Myocyte (in vitro differentiated cells): Measurements from ENCODE around the gene SLC43A1. TPM values are rescaled to one million over a fixed set of nuclear protein-coding genes. Genes with fewer than 3 reads are reported as not detected.

Experiments
- DNase-seq: peaks from one replicate; pipeline ENCODE4 v3.0.0-alpha.2; 2012; ENCODE audit warnings: low read depth
- total RNA-seq: library from RNA; depleted of rRNA; stranded (reverse); fragments of >200 nt; gene quantifications from 2 replicates; pipeline ENCODE4 v1.2.3, GENCODE V29; 2014

SLC43A1 gene
- total RNA-seq, 1 donor from 2014 or later: 9.1 TPM

DNA sequence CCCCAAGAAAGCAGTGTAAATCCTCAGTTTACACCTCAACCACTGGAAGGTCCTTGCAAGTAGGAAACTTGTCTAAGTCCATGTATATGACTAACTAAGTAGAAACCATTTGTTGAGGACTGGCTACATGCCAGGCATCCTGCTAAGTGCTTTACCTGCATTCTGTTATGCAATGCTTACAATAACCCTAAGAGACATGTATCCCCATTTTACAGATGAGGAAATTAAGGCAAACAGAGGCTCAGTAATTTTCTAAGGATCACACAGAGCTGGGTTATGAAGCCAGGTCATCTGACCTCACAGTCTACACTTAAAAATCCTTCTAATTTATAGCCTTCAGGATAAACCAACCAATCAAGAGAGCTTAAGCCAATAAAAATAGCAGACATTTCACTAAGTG is 13.5 kb upstream of the SLC43A1 start:
- no peak for DNase-seq

DNA sequence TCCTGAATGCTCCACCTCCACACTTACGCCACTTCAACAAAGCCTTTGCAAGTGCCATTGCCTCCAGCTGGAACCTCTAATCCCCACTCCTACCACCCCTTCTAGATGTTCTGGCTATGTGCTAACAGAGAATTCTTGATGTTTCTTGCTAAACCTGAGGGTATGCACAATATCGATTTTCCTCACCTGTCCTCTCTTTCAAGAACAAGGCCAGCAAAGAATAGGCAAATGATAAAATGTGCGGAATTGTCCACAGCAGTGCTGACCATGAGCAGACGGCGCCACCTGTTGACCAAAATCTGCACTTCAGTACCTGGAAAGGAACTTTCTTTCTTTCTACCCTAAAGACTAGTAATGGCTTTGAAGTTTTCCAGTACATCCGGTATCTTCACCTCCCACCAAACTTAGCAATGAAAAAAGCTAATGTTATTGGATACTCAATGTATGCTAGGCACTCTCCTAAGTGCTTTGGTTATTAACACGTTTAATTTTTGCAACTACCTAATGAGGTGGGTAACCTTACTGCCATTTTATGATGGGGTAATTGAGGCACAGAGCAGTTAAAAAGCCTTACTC is 11.6 kb upstream of the SLC43A1 start:
- peak; percentile 67 for DNase-seq

DNA sequence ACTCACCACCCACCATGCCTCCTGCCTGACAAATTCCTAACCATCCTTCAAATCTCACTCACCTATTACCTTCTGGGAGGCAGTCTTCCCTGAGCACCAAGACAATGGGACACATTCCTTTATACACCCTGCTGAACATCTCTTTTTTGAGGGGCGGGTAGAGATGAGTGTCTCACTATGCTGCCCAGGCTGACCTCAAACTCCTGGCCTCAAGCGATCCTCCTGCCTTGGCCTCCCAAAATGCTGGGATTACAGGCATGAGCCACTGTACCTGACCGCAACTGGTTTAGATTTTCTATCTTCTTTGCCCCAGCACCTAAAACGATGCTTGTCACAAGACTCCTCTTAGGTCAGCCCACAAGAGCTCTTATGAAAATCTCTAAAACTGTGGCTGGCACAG is 7.9 kb upstream of the SLC43A1 start:
- no peak for DNase-seq

DNA sequence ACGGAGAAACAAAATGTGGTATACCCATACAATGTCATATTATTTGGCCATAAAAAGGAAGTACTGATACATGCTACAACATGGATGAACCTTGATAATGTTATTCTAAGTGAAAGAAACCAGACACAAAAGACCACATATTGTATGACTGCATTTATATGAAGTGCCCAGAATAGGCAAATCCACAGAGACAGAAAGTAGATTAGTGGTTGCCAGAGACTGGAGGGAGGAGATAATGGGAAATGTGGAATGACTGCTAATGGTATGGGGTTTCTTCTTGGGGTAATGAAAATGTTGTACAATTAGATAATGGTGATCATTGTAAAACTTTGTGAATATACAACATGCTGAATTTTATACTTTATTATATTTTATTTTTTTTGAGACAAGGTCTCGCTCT is 5.6 kb upstream of the SLC43A1 start:
- no peak for DNase-seq

DNA sequence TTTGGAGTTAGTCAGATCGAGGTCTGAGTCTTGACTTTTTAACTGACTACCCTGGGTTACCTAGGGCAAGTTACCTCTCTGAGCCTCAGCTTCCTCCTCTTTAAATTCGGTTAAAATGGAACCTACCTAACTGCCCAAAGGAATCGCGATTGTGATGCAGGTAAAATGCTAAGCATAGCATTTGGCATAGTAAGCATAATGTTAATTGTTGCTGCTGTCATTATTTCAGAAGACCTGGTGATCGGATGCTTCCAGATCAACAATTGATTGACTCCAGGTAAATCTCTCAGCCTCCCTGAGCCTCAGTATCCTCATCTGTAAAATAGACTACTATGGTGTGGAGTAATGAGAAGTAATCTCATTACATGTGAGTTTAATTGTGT is 550 bp upstream of the SLC43A1 start:
- no peak for DNase-seq

DNA sequence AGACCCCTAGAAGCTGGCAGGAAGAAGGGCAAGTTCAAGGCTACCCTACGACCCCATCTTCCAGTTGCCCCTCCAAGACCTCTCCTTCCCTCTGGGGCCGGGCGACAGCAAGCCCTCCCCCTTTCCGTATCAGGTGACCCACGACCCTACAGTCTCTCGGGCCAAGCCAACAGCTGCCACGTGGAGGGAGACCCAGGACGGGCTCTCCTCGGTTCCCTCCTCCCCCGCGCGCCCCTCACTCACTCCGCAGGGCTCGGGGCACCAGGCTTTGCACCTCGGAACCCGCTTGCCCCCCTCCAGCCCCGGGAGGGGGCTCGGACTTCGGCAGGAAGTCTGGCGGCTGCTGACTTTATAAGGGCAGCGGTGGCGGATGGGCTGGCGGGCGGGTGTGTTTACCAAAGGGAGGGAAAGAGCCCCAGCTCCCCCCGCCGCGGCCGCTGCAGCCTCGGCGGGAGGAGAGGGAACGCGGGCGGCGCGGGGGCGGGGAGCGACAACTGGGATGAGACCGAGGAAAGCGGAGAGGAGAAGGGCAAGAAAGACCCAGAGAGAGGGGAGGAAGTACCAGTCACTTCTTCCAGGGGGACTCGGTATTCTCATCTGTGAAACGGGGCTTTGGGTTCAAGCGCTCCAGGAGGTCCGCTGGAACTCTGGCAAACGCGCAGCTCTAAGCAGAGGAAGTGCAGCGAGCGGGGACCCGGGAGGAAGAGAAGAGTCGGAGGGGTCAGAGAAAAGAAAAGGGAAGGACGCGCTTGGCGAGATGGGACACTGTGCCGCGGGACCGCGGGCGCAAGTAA is 767 bp downstream of the SLC43A1 start:
- peak; percentile 47 for DNase-seq

DNA sequence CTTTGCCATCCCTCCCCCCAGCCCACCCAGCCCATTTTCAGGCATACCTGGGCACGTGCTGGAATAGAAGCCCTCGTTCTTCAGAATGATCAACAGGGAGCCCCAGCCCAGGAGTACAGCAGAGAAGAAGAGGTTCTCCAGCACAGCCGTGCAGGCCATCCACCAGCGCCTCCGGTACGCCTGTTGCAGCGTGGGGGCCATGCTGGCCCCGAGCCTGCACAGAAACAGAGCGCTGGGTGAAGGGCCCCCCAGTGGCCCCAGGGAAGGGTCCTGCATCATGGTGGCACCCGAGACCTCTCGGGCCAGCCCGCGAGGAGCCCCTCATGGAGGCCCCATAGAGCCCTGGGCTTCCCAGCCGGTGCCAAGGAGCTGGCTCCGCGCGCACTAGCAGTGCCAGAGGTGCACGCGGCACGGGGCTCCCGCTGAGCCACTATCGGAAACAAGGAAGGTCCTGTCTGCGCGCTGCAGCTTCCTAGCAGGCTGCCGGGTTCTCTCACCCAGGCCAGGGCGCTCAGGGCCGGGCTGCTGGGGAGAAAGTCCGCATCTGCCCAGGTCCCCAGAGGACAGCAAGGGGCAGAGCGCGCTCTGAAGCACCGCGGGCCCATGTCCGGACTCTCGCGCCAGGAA is 1.5 kb downstream of the SLC43A1 start:
- no peak for DNase-seq

DNA sequence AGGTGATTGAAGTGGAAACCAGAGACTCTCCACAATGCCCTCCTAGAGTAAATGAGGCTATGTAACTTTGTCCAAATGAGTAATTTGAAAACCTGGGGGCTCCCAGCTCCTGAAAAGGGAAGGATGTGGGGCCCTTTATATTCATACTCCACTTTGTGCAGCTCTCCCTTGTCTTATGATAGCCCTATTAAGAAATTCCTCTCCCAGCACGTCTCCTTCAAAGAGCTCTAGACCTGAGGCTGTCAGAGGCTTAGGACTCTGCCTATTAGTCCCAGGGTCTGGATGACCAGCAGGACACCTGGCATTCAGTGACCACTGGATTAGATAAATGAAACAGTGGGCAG is 2.1 kb downstream of the SLC43A1 start:
- DNase-seq: no peak

DNA sequence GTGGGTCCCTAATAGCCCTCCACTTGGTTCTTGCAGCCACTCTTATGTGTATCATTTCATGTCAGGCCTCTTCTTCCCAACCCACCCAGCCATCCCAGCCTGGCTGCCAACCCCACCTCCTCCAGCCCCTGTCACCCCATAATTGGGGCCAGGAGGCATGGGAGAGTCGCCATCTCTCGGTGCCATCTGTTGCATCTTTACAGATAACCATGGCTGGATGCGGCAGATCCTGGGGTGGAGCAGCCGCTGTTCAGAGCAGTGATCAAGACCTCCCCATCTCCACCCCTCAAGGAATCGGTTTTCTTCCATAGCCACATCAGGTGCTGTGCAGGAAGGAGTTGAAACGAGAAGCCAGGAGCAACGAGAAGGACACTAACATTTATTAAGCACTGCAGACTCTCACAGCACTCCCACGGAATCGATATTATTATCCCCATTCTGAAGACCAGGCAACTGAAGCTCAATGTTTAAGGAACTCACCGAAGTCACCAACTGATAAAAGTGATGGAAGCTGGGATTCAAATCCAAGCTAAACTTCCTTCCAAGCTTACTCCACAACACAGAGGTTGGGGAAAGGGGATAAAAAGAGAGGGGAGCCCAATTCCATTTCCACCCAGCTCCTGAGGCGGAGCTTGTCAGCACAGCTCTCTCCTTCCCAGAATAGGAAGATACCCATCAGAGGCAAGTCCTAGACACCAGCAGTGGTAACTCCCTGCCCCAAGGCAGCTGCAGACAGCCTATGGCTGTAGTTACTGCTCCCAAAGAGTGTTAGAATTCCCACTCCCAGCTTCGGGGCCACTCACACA is 2.7 kb downstream of the SLC43A1 start:
- DNase-seq: no peak

DNA sequence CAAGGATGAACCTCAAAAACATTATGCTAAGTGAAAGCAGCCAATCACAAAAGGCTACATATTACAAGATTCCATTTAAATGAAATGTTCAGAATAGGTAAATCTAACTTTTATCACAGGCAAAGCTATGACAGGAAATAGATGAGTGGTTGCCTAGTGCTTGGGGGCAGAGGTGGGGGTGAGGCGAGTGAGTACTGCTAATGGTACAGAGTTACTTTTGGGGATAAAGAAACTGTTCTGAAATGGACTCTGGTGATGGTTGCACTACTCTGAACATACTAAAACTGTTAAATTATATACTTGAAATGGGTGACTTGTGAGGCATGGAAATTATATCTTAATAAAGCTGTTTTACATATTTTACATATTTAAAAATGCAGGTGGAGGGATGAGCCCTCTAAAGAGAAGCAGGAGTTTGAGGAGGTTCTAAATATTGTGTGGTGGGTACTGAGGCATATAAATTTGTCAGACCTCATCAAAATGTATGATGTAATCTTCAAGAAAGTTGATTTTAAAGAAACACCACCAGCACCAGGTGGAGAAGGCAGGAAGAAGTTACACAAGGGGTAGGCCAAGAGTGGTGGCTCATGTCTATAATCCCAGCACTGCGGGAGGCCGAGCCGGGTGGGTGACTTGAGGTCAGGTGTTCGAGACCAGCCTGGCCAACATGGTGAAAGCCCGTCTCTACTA is 3.6 kb downstream of the SLC43A1 start:
- no peak for DNase-seq

DNA sequence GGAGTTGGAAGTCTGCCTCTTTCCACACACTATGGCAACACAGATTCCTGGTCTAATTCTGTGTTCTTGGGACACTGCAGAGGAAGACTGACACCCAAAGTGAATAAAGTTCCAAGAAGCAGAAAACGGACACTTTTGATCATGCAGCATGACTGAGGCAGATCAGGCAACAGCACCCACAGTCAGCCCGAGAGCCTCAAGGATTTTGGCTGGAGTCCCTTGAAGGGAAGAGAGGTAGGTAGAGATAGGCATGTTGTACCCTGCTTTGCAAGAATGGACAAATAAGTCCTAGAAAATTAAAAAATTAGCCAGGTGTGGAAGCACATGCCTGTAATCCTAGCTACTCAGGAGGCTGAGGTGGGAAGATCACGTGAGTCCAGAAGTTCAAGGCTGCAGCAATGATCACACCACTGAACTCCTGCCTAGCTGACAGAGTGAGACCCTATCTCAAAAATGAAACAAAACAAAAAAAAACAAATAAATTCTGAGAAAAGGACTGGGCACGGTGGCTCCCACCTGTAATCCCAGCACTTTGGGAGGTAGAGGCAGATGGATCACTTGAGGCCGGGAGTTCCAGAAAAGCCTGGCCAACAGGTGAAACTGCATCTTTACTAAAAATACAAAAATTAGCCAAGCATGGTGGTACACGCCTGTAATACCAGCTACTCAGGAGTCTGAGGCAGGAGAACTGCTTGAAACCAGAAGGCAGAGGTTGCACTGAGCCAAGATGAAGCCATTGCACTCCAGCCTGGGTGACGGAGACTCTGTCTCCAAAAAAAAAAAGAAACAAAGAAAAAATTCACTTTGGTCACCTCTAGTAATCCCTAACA is 6.9 kb downstream of the SLC43A1 start:
- no peak for DNase-seq

DNA sequence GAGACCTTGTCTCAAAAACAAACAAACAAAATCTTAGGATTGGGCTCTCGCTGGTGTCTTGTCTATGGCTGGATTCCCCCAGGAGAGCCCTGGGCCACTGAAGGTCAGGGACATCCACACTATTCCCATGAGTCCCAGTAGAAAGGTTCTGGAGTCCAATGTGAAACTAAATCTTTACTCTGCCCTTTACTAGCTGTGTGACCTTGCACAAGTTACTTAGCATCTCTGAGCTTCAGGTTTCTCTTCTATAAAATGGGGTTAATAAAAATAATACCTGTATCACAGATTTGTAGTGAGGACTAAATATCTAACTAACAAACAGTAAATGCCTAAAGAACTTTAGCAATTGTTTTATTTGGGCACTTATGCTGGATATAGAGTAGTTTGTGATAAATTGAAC is 9.0 kb downstream of the SLC43A1 start:
- no peak for DNase-seq

DNA sequence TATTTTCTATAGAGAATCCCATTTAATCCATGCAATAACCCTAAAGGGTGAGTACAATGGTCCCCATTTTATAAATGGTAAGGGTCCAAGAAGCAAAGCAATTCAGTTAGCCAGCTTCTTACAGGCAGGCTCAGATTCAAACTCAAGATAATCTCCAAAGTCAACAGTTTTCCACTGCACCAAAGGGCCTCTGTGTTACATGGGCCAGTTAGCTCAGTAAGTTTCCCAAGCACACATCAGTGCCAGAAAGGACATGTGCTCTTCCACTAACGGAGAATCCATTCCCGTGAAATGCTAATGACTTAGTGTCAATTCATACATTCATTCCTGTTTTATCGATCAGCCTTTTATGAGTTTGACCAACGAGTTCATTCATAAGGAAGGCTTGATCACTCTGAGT is 11.0 kb downstream of the SLC43A1 start:
- DNase-seq: no peak

DNA sequence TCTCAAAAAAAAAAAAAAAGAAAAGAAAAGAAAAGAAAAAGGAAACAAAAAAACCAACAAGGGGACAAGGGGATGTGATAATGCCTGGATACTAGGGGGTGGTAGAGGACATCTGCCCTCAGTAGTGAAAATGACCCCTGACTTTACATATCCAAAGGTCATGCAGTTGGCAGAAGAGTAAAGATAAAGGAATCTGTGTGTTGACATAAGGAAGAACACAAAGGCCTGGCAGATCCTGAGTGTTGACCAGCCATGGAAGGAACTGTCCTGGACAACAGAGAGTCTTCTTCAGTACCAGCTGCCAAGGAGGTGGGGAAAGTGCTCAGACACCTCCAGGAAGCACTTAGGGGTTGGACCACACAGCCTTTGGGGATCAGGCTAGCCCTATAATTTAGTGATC is 12.6 kb downstream of the SLC43A1 start:
- DNase-seq: no peak

DNA sequence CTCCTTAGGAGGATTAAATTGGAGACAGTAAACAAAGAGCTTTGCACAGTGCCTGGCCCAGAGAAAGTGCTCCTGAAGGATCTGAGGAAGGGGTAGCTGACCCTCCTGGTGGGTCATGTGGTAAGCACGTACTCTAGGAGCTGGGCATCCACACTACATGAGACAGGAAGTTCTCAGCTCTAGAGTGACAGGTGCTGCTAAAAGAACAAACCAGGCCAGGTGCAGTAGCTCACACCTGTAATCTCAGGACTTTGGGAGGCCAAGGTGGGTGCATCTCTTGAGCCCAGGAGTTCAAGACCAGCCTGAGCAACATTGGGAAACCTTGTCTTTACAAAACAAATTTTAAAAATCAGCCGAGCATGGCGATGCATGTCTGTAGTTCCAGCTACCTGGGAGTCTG is 13.1 kb downstream of the SLC43A1 start:
- no peak for DNase-seq

DNA sequence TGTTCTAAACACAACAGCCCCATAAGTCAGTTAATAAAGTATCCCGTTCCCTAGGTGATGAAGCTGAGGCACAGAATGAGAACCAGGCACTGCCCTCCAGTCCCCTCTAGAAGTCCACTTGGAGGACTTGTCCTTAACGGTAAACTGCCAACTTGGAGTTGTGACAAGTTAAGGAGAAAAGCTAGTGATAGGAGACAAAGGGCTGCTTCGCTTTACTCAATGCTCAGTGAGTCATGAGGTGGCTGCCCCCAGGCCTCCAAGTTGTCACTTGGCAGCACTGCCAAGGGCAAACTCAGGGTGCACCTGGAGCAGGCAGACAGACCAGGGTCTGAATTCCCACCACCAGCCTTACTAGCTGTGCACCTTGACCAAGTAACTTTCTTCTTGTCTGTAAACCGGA is 13.5 kb downstream of the SLC43A1 start:
- DNase-seq: no peak

DNA sequence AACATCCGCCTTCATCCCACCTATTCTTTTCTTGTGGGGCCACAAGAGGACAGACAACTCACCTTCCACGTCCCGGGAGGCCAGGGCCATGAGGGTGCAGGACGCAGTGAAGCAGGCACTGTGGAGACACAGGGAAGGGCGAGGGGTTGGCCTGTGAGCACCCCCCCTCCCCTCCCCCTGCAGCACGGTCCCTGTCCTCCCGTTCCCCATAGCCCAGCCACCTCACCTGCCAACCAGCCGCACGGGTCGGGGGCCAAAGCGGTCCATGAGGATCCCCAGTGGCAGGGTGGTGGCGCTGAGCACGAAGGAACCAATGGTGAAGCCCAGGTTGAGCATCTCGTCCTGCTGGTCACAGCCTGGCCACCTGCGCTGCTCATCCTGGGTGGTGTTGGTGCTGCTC is 14.6 kb downstream of the SLC43A1 start:
- no peak for DNase-seq

DNA sequence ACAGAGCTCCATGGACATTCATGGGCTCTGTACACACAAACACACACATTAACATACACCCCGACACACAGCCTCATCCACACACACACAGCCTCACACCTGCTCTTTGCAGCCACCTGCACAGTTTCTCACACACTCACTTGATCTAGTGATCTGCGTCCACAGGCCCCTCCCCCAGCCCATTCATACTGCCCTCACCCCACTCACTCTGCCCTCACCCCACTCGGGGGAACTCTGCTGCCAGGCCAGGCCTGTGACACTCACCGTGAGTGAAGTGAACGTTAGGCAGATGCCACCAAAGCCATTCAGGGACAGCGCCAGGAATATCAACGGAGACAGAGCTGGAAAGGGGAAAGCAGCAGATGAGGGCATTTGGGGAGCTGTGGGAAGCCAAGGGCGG is 15.0 kb downstream of the SLC43A1 start:
- no peak for DNase-seq

DNA sequence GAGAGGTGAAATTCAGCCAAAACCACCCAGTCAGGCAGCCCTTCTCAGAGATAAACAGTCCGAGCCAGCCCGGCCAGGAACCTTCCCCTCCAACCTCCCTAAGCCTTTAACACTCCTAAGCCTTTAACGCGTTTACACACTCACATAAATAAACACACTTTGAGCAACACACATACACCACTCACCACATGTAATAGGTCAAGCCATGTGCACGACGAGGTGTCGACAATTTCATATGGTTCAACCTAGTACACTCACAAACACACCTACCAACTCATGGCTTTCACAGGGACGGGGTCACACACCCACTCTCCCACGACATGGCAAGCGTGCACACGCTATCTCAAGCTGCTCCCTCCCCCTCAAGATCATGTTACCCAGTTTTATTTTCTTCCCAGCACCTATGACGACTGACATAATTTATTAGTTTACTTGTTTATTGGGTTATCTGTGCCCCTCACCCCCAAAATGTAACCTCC is 15.5 kb downstream of the SLC43A1 start:
- DNase-seq: no peak

DNA sequence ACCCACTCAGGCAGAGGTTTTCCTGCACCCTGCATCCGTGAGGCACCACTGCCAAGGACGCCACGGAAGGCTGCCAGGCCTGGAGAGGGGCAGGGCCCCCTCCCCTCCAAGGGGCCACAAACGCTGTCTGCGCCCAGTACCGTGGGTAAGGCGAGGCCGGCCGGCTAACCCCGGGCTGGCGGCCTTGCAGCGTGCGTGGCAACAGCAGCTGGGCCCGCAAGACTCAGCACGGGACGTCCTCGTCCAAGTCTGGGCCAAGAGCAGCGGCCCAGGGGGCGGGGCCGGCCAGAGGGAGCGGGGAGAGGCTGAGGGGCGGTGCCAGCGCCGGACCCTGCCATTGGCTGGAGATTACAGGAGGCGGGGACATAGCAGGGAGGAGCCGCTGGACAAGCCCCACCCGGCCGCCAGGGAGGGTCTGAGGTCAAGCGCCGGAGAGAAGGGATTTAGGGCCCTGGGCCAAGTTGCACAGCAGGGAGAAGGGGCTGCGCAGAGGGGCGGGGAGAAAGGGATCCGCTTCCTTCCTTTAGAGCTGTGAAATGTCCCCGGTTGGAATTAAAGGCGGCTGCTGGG is 16.0 kb downstream of the SLC43A1 start:
- DNase-seq: peak; percentile 97
